AG10803 (cell line): ENCODE results near the gene ARG1.

Experiments
- DNase-seq: peaks from one replicate; pipeline ENCODE4 v3.0.0; 2010; ENCODE audit warnings: low read depth
- H3K4me3 ChIP-seq: 2 replicates; pipeline ENCODE4 v1.5.1; 2011; ENCODE audit warnings: mild to moderate bottlenecking, low read length, control low read depth
- CTCF ChIP-seq: conservative IDR thresholded peaks from 2 replicates; pipeline ENCODE4 v1.5.1; 2011; ENCODE audit warnings: mild to moderate bottlenecking, low read length, control low read depth, inconsistent platforms

The ARG1 gene

GRCh38 chr6:131631625-131632289 lies 58.7 kb downstream of the ARG1 start:
- H3K4me3 ChIP-seq = no peak overlapping the region
- no peak for DNase-seq
- no peak for TF ChIP-seq CTCF
